ENCODE measurements around the gene SRXN1.

DNA sequence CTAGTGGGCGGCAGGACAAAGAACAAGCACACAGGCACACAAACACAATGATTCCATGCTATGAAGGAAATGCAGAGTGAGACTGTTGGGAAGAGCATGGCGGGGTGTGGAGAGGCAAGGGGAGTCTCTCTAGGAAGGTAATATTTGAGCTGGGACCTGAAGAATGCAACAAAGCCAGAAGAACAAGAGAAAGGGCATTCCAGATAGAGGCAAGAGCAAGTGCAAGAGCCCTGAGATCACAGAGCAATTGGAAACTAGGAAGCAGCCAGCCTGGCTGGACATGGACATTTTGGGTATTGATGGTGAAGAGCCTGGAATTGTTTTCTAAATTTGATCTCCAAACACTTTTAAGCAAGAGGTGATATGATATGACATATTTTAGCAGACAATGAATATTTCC is 15.4 kb downstream of the SRXN1 start:
- TF ChIP-seq POLR2A (IDR thresholded peaks at IDR 0.05; ENCODE audit: low read depth, low read length), result no peak
- no peak for TF ChIP-seq TAF1 (IDR thresholded peaks at IDR 0.05; ENCODE audit: borderline replicate concordance, low read depth, low read length)
- no peak for TF ChIP-seq POLR2AphosphoS5 (IDR thresholded peaks at IDR 0.05; ENCODE audit: low read depth, low read length)

Measured in GM12892 (cell line).